Stimulated activated naive CD8-positive, alpha-beta T cell treated with anti-CD3 and anti-CD28 coated beads, Interleukin-15, amount 100 ng/mL, for 72 hours (primary cell): Measurements from ENCODE around the gene CDKN3.
"Not testable (repeated sequence)": the region's sequence is repeated elsewhere in the genome, so short reads cannot be mapped to it uniquely, and the experiment has no call there.

Experiments used
- ATAC-seq: fragments of 150-1000 bp; cut with Tn5 transposase; 2 replicates; pipeline ENCODE4 v1.10.0; 2021; ENCODE audit warnings: mild to moderate bottlenecking, moderate library complexity
- DNase-seq, 2 donors: peaks; one replicate each; pipeline ENCODE4 v3.0.0; 2021 to 2022
- H3K27ac Mint-ChIP-seq, 2 donors: one replicate each; pipeline ENCODE4 v1.8.0; 2022; ENCODE audit warnings: mild to moderate bottlenecking in 2 of 2, mixed read lengths in 2 of 2, moderate library complexity in 2 of 2
- H3K27me3 Mint-ChIP-seq: one replicate; pipeline ENCODE4 v1.8.0; 2022; ENCODE audit warnings: mixed read lengths
- H3K4me1 Mint-ChIP-seq: one replicate; pipeline ENCODE4 v1.8.0; 2022; ENCODE audit warnings: mild to moderate bottlenecking, mixed read lengths
- H3K4me3 Mint-ChIP-seq, 2 donors: one replicate each; pipeline ENCODE4 v1.8.0; 2022; ENCODE audit warnings: mild to moderate bottlenecking in 2 of 2, mixed read lengths in 2 of 2, moderate library complexity in 1 of 2
- H3K9me3 Mint-ChIP-seq, 2 donors: one replicate each; pipeline ENCODE4 v1.8.0; 2022; ENCODE audit warnings: mixed read lengths in 2 of 2

The CDKN3 gene

DNA sequence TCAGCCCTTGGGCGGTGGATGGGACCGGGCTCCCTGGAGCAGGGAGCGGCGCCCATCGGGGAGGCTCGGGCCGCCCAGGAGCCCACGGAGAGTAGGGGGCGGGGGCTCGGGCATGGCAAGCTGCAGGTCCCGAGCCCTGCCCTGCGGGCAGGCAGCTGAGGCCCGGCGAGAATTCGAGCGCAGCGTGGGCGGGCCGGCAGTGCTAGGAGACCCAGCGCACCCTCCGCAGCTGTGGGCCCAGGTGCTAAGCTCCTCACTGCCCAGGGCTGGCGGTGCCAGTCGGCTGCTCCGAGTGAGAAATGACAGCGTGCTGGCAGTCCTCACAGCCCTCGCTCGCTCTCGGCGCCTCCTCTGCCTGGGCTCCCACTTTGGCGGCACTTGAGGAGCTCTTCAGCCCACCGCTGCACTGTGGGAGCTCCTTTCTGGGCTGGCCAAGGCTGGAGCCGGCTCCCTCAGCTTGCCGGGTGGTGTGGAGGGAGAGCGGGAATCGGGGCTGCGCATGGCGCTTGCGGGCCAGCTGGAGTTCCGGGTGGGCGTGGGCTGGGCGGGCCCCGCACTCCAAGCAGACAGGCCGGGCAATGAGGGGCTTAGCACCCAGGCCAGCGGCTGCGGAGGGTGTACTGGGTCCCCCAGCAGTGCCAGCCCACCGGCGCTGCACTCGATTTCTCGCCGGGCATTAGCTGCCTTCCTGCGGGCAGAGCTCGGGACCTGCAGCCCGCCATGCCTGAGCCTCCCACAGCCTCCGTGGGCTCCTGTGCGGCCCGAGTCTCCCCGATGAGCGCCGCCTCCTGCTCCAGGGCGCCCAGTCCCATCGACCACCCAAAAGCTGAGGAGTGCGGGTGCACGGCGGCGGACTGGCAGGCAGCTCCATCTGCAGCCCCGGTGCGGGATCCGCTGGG lies 3.6 kb upstream of the CDKN3 start:
- not testable (repeated sequence) for H3K4me3 Mint-ChIP-seq, ATAC-seq, H3K27ac Mint-ChIP-seq, H3K9me3 Mint-ChIP-seq, DNase-seq
- Mint-ChIP-seq H3K27me3 (peaks cover 11% of the 10 kb centered on the region), H3K4me1 (peaks cover 17% of the 10 kb centered on the region)

- H3K27me3 Mint-ChIP-seq: no peaks in the 10 kb centered on the region
- no peak overlapping the region for H3K27ac Mint-ChIP-seq
- peaks cover 29% of the 10 kb centered on the region for H3K4me1 Mint-ChIP-seq
- DNase-seq: no peak
- H3K4me3 Mint-ChIP-seq: no peak overlapping the region
- H3K9me3 Mint-ChIP-seq: no peaks in the 10 kb centered on the region
- ATAC-seq: no peak
Measured at GRCh38 chr14:54394596-54394995, 2.2 kb upstream of the CDKN3 start.

DNA sequence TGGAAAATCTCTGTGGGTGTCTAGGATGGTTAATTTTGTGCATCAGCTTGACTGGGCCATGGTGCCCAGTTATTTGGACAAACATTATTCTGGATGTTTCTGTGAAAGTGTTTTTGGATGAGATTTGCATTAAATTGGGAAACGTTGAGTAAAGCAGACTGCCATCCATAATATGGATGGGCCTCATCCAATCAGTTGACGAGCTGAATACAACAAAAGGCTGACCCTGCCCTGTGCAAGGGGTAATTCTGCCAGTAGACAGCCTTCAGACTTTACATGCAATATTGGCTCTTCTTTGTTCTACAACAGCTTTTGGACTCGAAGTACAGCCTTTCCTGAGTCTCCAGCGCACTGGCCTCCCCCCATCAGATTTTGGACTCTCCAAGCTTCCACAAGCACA lies 1.5 kb upstream of the CDKN3 start:
- H3K9me3 Mint-ChIP-seq: no peaks in the 10 kb centered on the region
- no peaks in the 10 kb centered on the region for H3K27me3 Mint-ChIP-seq
- no peak overlapping the region for H3K4me3 Mint-ChIP-seq
- H3K27ac Mint-ChIP-seq: no peak overlapping the region
- H3K4me1 Mint-ChIP-seq: peaks cover 29% of the 10 kb centered on the region
- no peak for ATAC-seq
- DNase-seq: no peak

GRCh38 chr14:54395716-54396115 lies 1.1 kb upstream of the CDKN3 start:
- Mint-ChIP-seq H3K4me1 (peaks cover 29% of the 10 kb centered on the region), H3K27me3 (no peaks in the 10 kb centered on the region), H3K27ac (no peak overlapping the region), H3K9me3 (no peaks in the 10 kb centered on the region), H3K4me3 (no peak overlapping the region)
- ATAC-seq (no peak), DNase-seq (no peak)

GRCh38 chr14:54396183-54396492 lies 669 bp upstream of the CDKN3 start:
- no peak for ATAC-seq

GRCh38 chr14:54399560-54399959 lies 2.8 kb downstream of the CDKN3 start:
- H3K9me3 Mint-ChIP-seq: no peaks in the 10 kb centered on the region
- H3K4me1 Mint-ChIP-seq: peaks cover 29% of the 10 kb centered on the region
- peak overlapping the region in 1 of 2 donors; percentile 41 for H3K27ac Mint-ChIP-seq
- no peaks in the 10 kb centered on the region for H3K27me3 Mint-ChIP-seq
- no peak overlapping the region for H3K4me3 Mint-ChIP-seq
- no peak for ATAC-seq
- DNase-seq: no peak

More at GRCh38 chr14:54396183-54396492, 669 bp upstream of the CDKN3 start:
- Mint-ChIP-seq H3K9me3 (no peaks in the 10 kb centered on the region), H3K4me3 (peak overlapping the region; percentile 89 to 91), H3K4me1 (peaks cover 29% of the 10 kb centered on the region), H3K27me3 (no peaks in the 10 kb centered on the region), H3K27ac (peak overlapping the region in 1 of 2 donors; percentile 53)
- DNase-seq: no peak

- H3K27ac Mint-ChIP-seq, H3K4me1 Mint-ChIP-seq, DNase-seq, ATAC-seq, H3K27me3 Mint-ChIP-seq, H3K4me3 Mint-ChIP-seq, H3K9me3 Mint-ChIP-seq: not testable (repeated sequence)
Measured at GRCh38 chr14:54403401-54404005, 6.7 kb downstream of the CDKN3 start.

- no peaks in the 10 kb centered on the region for H3K4me1 Mint-ChIP-seq
- DNase-seq (no peak), ATAC-seq (no peak)
- no peak overlapping the region for H3K27ac Mint-ChIP-seq
- no peak overlapping the region for H3K4me3 Mint-ChIP-seq
- H3K27me3 Mint-ChIP-seq: no peaks in the 10 kb centered on the region
- peaks cover 0 to 4% of the 10 kb centered on the region in 2 donors for H3K9me3 Mint-ChIP-seq
Measured at GRCh38 chr14:54410215-54410614, 13.4 kb downstream of the CDKN3 start.

- Mint-ChIP-seq H3K27me3 (no peaks in the 10 kb centered on the region), H3K27ac (no peak overlapping the region), H3K4me3 (no peak overlapping the region), H3K4me1 (no peaks in the 10 kb centered on the region), H3K9me3 (no peaks in the 10 kb centered on the region)
- ATAC-seq: no peak
- DNase-seq: no peak
Measured at GRCh38 chr14:54411371-54411770, 14.6 kb downstream of the CDKN3 start.

DNA sequence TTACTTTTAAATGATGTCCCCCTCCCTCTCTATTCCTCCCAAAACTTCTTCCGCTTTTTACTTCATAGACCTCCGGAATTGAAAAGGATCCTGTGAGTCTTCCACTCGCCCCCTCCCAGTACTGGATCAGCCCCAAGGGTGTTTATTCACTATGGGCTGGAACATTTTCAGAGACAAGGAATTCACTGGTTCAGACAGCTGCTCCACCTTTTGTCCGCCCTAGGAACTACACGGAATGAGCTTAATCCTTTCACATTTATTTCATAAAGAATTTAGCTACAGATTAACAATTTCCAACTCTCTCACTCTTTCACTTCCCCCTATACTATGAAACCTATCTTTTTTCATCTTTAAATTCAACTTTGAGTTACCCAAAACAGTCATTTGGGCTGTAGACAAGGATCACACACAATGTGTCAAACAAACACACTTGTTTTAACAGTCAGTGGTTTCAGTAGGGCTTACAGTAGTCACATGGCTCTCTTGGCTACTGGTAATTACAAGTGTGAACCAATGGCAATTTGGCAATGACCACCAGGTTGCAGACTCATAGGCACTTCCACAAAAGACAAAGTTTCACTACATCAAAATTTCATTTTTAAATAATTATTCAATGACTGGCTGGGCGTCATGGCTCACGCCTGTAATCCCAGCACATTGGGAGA lies 23.8 kb downstream of the CDKN3 start:
- no peak overlapping the region for H3K27ac Mint-ChIP-seq
- H3K27me3 Mint-ChIP-seq: no peaks in the 10 kb centered on the region
- ATAC-seq: no peak
- H3K9me3 Mint-ChIP-seq: no peaks in the 10 kb centered on the region
- H3K4me3 Mint-ChIP-seq: no peak overlapping the region
- DNase-seq: no peak
- peaks cover 17% of the 10 kb centered on the region for H3K4me1 Mint-ChIP-seq

DNA sequence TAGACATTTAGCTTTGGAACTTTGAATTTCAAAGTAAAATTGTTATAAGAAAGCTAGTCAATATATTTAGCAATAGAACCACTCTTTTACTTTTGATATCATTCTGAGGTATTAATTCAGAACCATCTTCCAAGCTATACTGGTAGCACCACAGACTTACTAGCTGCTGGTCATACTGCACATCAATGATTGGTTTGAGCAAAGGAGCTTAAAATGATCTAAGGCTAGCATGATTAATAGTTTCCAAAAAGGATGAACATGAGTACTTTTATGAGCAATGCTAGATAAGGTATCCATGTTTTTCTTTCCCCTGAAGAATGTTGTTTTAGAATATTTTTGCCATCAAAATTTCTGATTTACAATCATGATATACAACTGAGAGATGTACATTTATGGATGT lies 27.2 kb downstream of the CDKN3 start:
- Mint-ChIP-seq H3K9me3 (no peaks in the 10 kb centered on the region), H3K4me3 (no peak overlapping the region), H3K27ac (peak overlapping the region in 1 of 2 donors; percentile 81), H3K27me3 (no peaks in the 10 kb centered on the region), H3K4me1 (peaks cover 18% of the 10 kb centered on the region)
- ATAC-seq (no peak), DNase-seq (no peak)

GRCh38 chr14:54424479-54424901 lies 27.7 kb downstream of the CDKN3 start:
- DNase-seq: no peak
- Mint-ChIP-seq H3K4me1 (peaks cover 23% of the 10 kb centered on the region), H3K4me3 (no peak overlapping the region), H3K27ac (peak overlapping the region in 1 of 2 donors; percentile 81), H3K9me3 (no peaks in the 10 kb centered on the region), H3K27me3 (no peaks in the 10 kb centered on the region)
- no peak for ATAC-seq

DNA sequence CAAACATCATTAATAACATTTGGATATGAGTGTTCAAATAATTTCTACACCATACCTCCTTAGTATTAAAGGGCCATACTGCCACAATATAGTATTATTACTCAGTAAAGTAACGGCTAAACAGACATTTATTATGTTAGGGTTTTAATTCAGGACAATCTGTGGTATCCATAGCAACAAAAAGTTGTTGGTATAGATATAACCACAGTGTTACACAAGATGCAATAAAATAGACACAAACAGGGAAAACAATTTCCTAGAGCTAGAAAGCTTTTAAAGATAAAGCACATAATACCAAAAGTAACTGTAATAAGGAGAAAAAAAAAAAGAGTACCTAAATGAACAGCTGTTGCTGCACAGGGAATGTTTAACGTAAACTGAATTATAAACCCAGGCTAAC lies 28.3 kb downstream of the CDKN3 start:
- ATAC-seq (no peak), DNase-seq (no peak)
- Mint-ChIP-seq H3K27me3 (no peaks in the 10 kb centered on the region), H3K9me3 (no peaks in the 10 kb centered on the region), H3K4me1 (peaks cover 29% of the 10 kb centered on the region), H3K4me3 (no peak overlapping the region), H3K27ac (no peak overlapping the region)

DNA sequence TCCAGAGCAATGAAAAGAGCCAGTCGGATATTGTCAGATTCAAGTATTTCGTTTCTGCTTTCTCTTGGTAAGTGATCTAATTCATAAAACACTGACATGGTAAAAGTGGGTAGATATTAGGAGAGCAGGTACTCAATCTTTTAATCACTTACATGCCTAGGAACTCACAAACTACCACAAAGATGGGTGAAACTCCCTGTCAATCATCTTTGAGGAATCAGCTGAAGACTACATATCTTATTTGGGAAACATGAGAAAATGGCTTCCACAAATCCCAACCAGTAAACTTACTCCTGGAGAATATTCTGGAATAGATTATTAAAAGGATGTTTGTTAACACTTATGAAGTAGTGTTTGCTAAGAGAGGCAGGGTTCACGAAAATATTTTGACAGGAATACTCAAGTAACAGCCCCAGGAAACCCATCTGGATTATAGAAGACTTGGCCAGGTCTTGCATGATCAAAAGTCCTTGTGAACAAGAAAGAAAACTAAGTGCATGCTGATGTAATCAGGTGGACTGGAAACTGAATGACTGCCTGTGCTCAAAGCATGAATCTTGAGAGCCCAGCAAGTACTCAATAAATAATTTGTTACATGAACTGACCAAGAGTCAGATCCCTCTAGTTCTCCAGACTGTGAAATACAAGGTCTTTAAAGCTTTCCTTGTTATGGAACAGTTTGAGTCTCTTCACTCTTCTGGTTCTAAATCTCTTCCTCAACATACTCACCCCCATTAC lies 28.9 kb downstream of the CDKN3 start:
- no peaks in the 10 kb centered on the region for H3K27me3 Mint-ChIP-seq
- DNase-seq (no peak), ATAC-seq (no peak)
- H3K9me3 Mint-ChIP-seq: no peaks in the 10 kb centered on the region
- peaks cover 30% of the 10 kb centered on the region for H3K4me1 Mint-ChIP-seq
- H3K27ac Mint-ChIP-seq: peak overlapping the region in 1 of 2 donors; percentile 73
- no peak overlapping the region for H3K4me3 Mint-ChIP-seq

GRCh38 chr14:54427871-54428270 lies 31.1 kb downstream of the CDKN3 start:
- H3K4me3 Mint-ChIP-seq: no peak overlapping the region
- ATAC-seq (no peak), DNase-seq (no peak)
- H3K9me3 Mint-ChIP-seq: no peaks in the 10 kb centered on the region
- H3K27ac Mint-ChIP-seq: no peak overlapping the region
- H3K4me1 Mint-ChIP-seq: peaks cover 43% of the 10 kb centered on the region
- H3K27me3 Mint-ChIP-seq: no peaks in the 10 kb centered on the region
